Keratinocyte (primary cell): Measurements from ENCODE around the gene CCDC60. TPM values are rescaled to one million over a fixed set of nuclear protein-coding genes. Genes with fewer than 3 reads are reported as not detected.

Experiments
- DNase-seq: peaks from one replicate; pipeline ENCODE4 v3.0.0-alpha.2; 2011; ENCODE audit warnings: low read depth, missing footprints, low spot score
- FAIRE-seq: peaks from 2 replicates; lab custom pipeline; 2011; peaks lifted over from hg19 to GRCh38; lab: Jason Lieb, UNC
- H2AFZ ChIP-seq: 2 replicates; pipeline ENCODE4 v1.6.0; 2012; ENCODE audit warnings: low read length, control low read depth, inconsistent platforms; ENCODE audit not compliant: control insufficient read depth
- H3K27ac ChIP-seq: 2 replicates; pipeline ENCODE4 v1.5.1; 2011; ENCODE audit warnings: low read length; ENCODE audit not compliant: control insufficient read depth, insufficient read depth
- H3K27me3 ChIP-seq: 3 replicates; pipeline ENCODE4 v1.6.0; 2011; ENCODE audit warnings: low read length; ENCODE audit not compliant: control insufficient read depth, insufficient read depth; ENCODE audit errors: extremely low read depth
- H3K36me3 ChIP-seq, 2 experiments: 2 replicates in 1 of 2; 3 replicates in 1 of 2; pipeline ENCODE4 v1.5.1; 2011; ENCODE audit warnings: low read length in 2 of 2, mild to moderate bottlenecking in 1 of 2; ENCODE audit not compliant: control insufficient read depth in 2 of 2, insufficient read depth in 2 of 2; ENCODE audit errors: extremely low read depth in 1 of 2
- H3K4me1 ChIP-seq: 3 replicates; pipeline ENCODE4 v1.5.1; 2011; ENCODE audit warnings: low read length; ENCODE audit not compliant: control insufficient read depth, insufficient read depth; ENCODE audit errors: extremely low read depth
- H3K4me2 ChIP-seq: 3 replicates; pipeline ENCODE4 v1.6.0; 2011; ENCODE audit warnings: low read depth, low read length; ENCODE audit not compliant: control insufficient read depth, insufficient read depth; ENCODE audit errors: extremely low read depth
- H3K4me3 ChIP-seq, 3 experiments: fragments of 200-600 bp in 1 of 3; sonication (generic) in 1 of 3; 2 replicates in 2 of 3; 3 replicates in 1 of 3; pipeline ENCODE4 v1.5.1; 2011 to 2016; ENCODE audit warnings: low read length in 3 of 3, mild to moderate bottlenecking in 3 of 3, control low read depth in 2 of 3, inconsistent platforms in 1 of 3, low read depth in 1 of 3, mixed read lengths in 1 of 3, mixed run types in 1 of 3, moderate library complexity in 1 of 3; ENCODE audit not compliant: control insufficient read depth in 2 of 3, insufficient read depth in 2 of 3; ENCODE audit errors: extremely low read depth in 1 of 3
- H3K79me2 ChIP-seq: 2 replicates; pipeline ENCODE4 v1.6.0; 2012; ENCODE audit warnings: low read length; ENCODE audit not compliant: control insufficient read depth, insufficient read depth
- H3K9ac ChIP-seq: 3 replicates; pipeline ENCODE4 v1.6.0; 2011; ENCODE audit warnings: low read length; ENCODE audit not compliant: control insufficient read depth, insufficient read depth; ENCODE audit errors: extremely low read depth
- H3K9me1 ChIP-seq: 3 replicates; pipeline ENCODE4 v1.6.0; 2011; ENCODE audit warnings: low read length; ENCODE audit not compliant: control insufficient read depth, insufficient read depth; ENCODE audit errors: extremely low read depth
- H3K9me3 ChIP-seq: 2 replicates; pipeline ENCODE4 v1.5.1; 2012; ENCODE audit warnings: low read depth, low read length; ENCODE audit not compliant: control insufficient read depth
- H4K20me1 ChIP-seq: 3 replicates; pipeline ENCODE4 v1.6.0; 2011; ENCODE audit warnings: low read length; ENCODE audit not compliant: control insufficient read depth, insufficient read depth; ENCODE audit errors: extremely low read depth
- EZH2 ChIP-seq: IDR thresholded peaks from one replicate; pipeline ENCODE4 v1.6.1; 2012; ENCODE audit warnings: inconsistent platforms, mild to moderate bottlenecking, low read length, moderate library complexity
- dilution Hi-C: fragments of 300-500 bp; cut with MboI; formaldehyde crosslinking; loops from one replicate; pipeline ENCODE4 v1.7.0; 2020; ENCODE audit warnings: low sequenced_read_pairs; ENCODE audit not compliant: extremely low pct_ligation_motif_present
- polyA plus RNA-seq, 5 experiments: library from polyadenylated mRNA; depleted of rRNA in 3 of 5; stranded (reverse) in 3 of 5; stranded (forward) in 1 of 5; unstranded in 1 of 5; fragments of >200 nt; gene quantifications; 1 replicate in 1 of 5; 2 replicates in 3 of 5; 3 replicates in 1 of 5; pipeline versions ENCODE4 v1.2.1 to v1.2.3, GENCODE V29; 2011 to 2012; ENCODE audit warnings: missing spikeins in 2 of 5, low read depth in 1 of 5, low replicate concordance in 1 of 5
- TF ChIP-seq, protein P1 (sequence below), 3 experiments: IDR thresholded peaks in 1 of 3; conservative IDR thresholded peaks in 1 of 3; optimal IDR thresholded peaks in 1 of 3; 2 replicates in 2 of 3; 3 replicates in 1 of 3; pipeline versions ENCODE3 to v1.5.1; 2011; ENCODE audit warnings: low read length in 3 of 3, mild to moderate bottlenecking in 3 of 3, moderate library complexity in 2 of 3, control low read depth in 1 of 3, inconsistent platforms in 1 of 3; ENCODE audit not compliant: insufficient read depth in 2 of 3; ENCODE audit errors: extremely low read depth in 1 of 3

Gene CCDC60
- polyA plus RNA-seq, 1 donor (not counting 4 experiments of a cell fraction or from before 2014, with no cell fraction given): 0.09 TPM

DNA sequence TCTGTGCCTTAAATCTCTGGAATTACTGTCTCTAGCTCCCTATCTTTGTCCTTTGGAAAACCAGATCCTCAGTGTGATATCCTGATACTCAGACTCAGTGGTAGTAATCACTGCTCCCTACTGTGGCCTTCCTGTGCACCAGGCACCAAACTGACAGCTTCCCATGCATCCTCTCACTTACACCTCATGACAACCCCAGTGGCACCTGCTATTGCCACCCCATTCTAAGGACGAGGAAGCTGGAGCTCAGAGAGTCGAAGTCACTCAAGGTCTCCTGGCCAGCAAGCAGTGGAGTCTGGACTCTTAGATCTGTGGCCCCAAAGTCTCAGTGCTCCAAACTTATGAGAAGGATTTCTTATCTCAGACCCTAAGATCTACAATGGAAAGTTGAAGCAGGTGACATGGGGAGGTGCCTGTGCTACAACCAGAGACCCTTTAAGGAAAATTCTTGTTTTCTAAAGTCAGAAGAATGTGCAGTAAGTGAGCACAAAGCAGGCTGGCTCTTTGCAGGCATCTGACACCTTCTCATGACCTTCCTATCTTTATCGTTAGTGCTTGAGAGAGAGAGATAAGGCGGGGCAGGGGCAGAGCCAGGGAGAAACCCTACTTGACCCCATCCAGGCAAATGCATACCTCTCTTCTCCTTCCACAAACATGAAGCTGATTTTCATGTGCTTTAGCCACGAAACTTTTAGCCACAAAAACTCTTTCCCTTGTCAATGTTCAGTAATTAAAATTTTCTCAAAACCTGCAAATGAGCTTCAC is 47.1 kb downstream of the CCDC60 start:
- H3K27ac ChIP-seq: no peak overlapping the region
- TF ChIP-seq EZH2: no peak
- TF ChIP-seq, protein P1, sequence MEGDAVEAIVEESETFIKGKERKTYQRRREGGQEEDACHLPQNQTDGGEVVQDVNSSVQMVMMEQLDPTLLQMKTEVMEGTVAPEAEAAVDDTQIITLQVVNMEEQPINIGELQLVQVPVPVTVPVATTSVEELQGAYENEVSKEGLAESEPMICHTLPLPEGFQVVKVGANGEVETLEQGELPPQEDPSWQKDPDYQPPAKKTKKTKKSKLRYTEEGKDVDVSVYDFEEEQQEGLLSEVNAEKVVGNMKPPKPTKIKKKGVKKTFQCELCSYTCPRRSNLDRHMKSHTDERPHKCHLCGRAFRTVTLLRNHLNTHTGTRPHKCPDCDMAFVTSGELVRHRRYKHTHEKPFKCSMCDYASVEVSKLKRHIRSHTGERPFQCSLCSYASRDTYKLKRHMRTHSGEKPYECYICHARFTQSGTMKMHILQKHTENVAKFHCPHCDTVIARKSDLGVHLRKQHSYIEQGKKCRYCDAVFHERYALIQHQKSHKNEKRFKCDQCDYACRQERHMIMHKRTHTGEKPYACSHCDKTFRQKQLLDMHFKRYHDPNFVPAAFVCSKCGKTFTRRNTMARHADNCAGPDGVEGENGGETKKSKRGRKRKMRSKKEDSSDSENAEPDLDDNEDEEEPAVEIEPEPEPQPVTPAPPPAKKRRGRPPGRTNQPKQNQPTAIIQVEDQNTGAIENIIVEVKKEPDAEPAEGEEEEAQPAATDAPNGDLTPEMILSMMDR (optimal IDR thresholded peaks at IDR 0.05 in 1 of 3, IDR thresholded peaks at IDR 0.05 in 1 of 3, conservative IDR thresholded peaks at IDR 0.05 in 1 of 3; ENCODE audit: extremely low read depth in 1 of 3, insufficient read depth in 2 of 3, low read length in 3 of 3): no peak
- no peaks in the 10 kb centered on the region for H3K36me3 ChIP-seq
- H3K4me2 ChIP-seq: no peak overlapping the region
- FAIRE-seq (no peak), DNase-seq (no peak)
- H3K9ac ChIP-seq: no peak overlapping the region
- dilution Hi-C loops: no loop called here
- H3K9me3 ChIP-seq: no peaks in the 10 kb centered on the region
- H3K79me2 ChIP-seq: no peaks in the 10 kb centered on the region
- H3K9me1 ChIP-seq: no peaks in the 10 kb centered on the region
- H3K4me3 ChIP-seq: no peak overlapping the region
- no peaks in the 10 kb centered on the region for H4K20me1 ChIP-seq
- H3K4me1 ChIP-seq: no peaks in the 10 kb centered on the region
- no peak overlapping the region for H2AFZ ChIP-seq
- H3K27me3 ChIP-seq: no peaks in the 10 kb centered on the region

DNA sequence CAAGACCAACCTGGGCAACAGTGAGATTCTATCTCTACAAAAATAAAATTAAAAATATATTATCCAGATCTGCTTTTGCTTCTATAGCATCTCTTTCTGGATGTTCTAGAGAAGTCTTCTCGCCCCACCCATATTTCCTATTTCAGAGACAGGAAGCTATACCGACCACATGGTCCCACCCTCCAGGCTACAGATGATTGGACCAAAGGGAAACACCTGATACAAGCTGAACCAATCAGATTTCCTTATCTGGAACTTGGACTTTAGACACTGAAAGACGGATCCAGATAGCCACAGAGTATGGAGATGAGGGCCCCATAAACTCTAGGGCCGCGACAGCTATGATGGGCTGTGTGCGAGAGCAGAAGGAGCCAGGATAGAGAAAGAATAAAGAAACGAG is 48.7 kb downstream of the CCDC60 start:
- no peak overlapping the region for H2AFZ ChIP-seq
- no peak for DNase-seq
- no peak for TF ChIP-seq EZH2
- TF ChIP-seq, protein P1 (optimal IDR thresholded peaks at IDR 0.05 in 1 of 3, IDR thresholded peaks at IDR 0.05 in 1 of 3, conservative IDR thresholded peaks at IDR 0.05 in 1 of 3; ENCODE audit: extremely low read depth in 1 of 3, insufficient read depth in 2 of 3, low read length in 3 of 3): no peak

More for the DNA sequence above, 48.7 kb downstream of the CCDC60 start:
- Histone ChIP-seq H3K79me2 (no peaks in the 10 kb centered on the region), H3K27ac (no peak overlapping the region), H3K36me3 (no peaks in the 10 kb centered on the region), H3K9me3 (no peaks in the 10 kb centered on the region), H3K4me3 (no peak overlapping the region), H3K9ac (no peak overlapping the region), H4K20me1 (no peaks in the 10 kb centered on the region), H3K4me1 (no peaks in the 10 kb centered on the region), H3K9me1 (no peaks in the 10 kb centered on the region), H3K27me3 (no peaks in the 10 kb centered on the region), H3K4me2 (no peak overlapping the region)
- dilution Hi-C loops: no loop called here
- no peak for FAIRE-seq
